Activated T-cell treated with anti-CD3 and anti-CD28 coated beads for 4 hours (primary cell): ENCODE measurements around the gene NUTM2B.
"Not testable (repeated sequence)": the region's sequence is repeated elsewhere in the genome, so short reads cannot be mapped to it uniquely, and the experiment has no call there.

Experiments
- DNase-seq: peaks from one replicate; pipeline ENCODE4 v3.0.0-alpha.2; 2020

The NUTM2B gene

DNA sequence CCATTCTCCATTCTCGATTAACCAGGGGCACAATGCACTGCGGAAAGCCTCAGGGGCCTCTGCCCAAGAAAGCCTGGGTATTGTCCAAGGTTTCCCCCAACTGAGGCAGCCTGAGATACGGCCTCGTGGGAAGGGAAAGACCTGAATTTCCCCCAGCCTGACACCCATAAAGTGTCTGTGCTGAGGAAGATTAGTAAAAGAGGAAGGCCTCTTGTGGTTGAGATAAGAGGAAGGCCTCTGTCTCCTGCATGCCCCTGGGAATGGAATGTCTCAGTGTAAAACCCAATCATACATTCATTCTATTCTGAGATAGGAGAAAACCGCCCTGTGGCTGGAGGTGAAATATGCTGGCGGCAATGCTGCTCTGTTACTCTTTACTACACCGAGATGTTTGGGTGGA lies 41.8 kb downstream of the NUTM2B start:
- not testable (repeated sequence) for DNase-seq

DNA sequence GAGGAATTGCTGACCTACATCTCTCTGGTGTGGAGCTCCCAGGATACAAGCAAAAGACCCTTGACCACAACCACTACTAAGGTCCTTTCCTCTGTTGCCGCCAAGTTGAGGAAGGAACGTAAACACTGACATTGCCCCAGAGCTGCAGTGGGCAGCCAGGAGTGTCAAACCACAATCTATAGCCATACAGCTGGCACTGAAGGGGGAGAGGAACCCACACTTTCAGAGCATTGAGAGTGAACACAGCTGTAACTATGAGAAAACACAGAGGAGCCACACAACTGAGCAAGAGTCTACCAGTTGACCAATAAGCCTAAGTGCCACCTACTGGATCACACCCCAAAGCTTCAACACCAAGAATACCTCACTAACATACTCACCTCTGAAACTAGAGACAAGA lies 45.5 kb downstream of the NUTM2B start:
- DNase-seq, result not testable (repeated sequence)

DNA sequence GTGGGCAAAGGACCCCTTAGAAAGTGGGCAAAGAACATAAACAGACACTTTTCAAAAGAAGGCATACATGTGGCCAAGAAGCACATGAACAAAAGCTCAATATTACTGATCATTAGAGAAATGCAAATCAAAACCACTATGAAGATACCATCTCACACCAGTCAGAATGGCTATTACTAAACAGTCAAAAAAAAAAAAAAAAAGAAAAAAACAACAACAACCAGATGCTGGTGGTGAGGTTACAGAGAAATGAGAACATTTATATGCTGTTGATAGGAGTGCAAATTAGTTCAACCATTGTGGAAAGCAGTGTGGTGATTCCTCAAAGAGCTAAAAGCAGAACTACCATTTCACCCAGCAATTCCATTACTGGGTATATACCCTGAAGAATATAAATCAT lies 50.6 kb downstream of the NUTM2B start:
- not testable (repeated sequence) for DNase-seq

DNA sequence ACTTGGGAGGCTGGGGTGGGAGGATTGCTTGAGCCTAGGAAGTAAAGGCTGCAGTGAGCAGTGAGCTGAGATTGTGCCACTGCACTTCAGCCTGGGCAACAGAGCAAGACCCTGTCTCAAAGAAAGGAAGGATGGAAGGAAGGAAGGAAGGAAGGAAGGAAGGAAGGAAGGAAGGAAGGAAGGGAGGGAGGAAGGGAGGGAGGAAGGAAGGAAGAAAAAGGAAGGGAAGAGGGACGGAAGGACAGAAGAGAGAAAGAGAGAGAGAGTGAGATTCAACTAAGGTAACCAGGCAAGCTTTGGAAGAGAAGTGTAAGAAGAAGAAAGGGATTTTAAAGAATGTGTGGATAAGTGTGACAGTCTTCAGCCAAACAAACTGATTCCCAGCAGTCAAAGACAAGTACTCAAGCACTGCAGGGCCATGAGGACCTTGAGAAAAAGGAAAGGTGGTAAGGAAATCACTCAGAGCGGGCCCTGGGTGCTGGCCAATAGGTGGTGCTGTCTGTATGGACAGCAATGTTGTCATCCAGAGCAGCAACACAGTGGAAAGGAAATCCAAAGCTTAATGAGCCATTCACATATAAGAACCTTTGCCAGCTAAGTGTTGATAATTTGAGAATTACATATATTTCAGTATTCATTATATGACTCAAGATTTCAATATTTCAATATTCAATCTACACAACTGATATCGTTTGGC lies 55.4 kb downstream of the NUTM2B start:
- not testable (repeated sequence) for DNase-seq
